Skeletal muscle tissue (tissue), 4 donors: Measurements from ENCODE around the gene ARF1. TPM values are rescaled to one million over a fixed set of nuclear protein-coding genes. Genes with fewer than 3 reads are reported as not detected.

Source experiments
- H3K27ac ChIP-seq: one replicate; pipeline ENCODE4 v1.7.0; 2013; ENCODE audit warnings: mild to moderate bottlenecking, low read depth, low read length, inconsistent platforms
- H3K27me3 ChIP-seq, 3 donors: one replicate each; pipeline ENCODE4 v1.7.0; 2013; ENCODE audit warnings: low read length in 3 of 3; ENCODE audit not compliant: control insufficient read depth in 3 of 3, insufficient read depth in 3 of 3
- H3K36me3 ChIP-seq, 3 donors: one replicate each; pipeline ENCODE4 v1.7.0; 2013; ENCODE audit warnings: low read length in 3 of 3; ENCODE audit not compliant: control insufficient read depth in 3 of 3, insufficient read depth in 3 of 3
- H3K4me1 ChIP-seq, 3 donors: one replicate each; pipeline ENCODE4 v1.7.0; 2013; ENCODE audit warnings: low read length in 3 of 3, mild to moderate bottlenecking in 3 of 3; ENCODE audit not compliant: control insufficient read depth in 3 of 3, insufficient read depth in 3 of 3
- H3K4me3 ChIP-seq, 3 donors: one replicate each; pipeline ENCODE4 v1.7.0; 2013; ENCODE audit warnings: low read length in 3 of 3
- H3K9ac ChIP-seq, 3 donors: one replicate each; pipeline ENCODE4 v1.7.0; 2013; ENCODE audit warnings: low read length in 3 of 3, mild to moderate bottlenecking in 3 of 3, moderate library complexity in 2 of 3, low read depth in 1 of 3
- H3K9me3 ChIP-seq, 3 donors: one replicate each; pipeline ENCODE4 v1.7.0; 2013; ENCODE audit warnings: low read length in 3 of 3; ENCODE audit not compliant: control insufficient read depth in 3 of 3
- total RNA-seq: library from RNA; depleted of rRNA; stranded (reverse); fragments of >200 nt; gene quantifications from one replicate; pipeline ENCODE4 v1.2.3, GENCODE V29; 2014
- donor health status: Osteomylitis.

Gene ARF1
- total RNA-seq, 1 donor from 2014 or later: 101 TPM

- Histone ChIP-seq H3K9me3 (no peaks in the 10 kb centered on the region), H3K4me1 (peaks cover 8 to 11% (median 8%) of the 10 kb centered on the region in 3 donors), H3K9ac (peak overlapping the region in 1 of 3 donors; percentile 25), H3K4me3 (no peak overlapping the region), H3K27ac (no peak overlapping the region), H3K27me3 (peaks cover 20 to 28% (median 26%) of the 10 kb centered on the region in 3 donors), H3K36me3 (no peaks in the 10 kb centered on the region)
Measured at GRCh38 chr1:228077565-228078330, 4.8 kb upstream of the ARF1 start.

DNA sequence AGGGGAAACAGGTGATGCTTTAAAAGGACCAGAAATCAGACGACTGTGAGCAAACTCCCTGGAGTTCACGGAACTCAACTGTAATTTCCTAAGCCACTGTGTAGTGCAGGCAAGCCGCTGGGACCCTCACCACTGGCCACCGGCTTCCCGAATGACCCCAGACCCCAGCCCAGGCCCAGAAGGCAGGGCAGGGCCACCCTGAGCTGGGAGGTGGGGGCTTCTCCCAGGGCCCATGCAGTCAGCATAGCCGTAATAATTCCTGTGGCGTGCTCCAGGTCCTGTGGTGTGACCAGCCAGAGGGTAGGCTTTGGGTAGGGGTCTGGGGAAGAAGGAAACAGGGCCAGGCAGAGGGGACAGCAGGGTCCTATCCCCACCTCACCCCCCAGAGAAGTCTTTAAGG lies 3.5 kb upstream of the ARF1 start:
- Histone ChIP-seq H3K4me3 (no peak overlapping the region), H3K27me3 (peaks cover 15 to 21% (median 16%) of the 10 kb centered on the region in 3 donors), H3K9ac (no peak overlapping the region), H3K9me3 (no peaks in the 10 kb centered on the region), H3K4me1 (peaks cover 14 to 20% (median 15%) of the 10 kb centered on the region in 3 donors), H3K27ac (no peak overlapping the region), H3K36me3 (peaks cover 0 to 4% (median 0%) of the 10 kb centered on the region in 3 donors)

DNA sequence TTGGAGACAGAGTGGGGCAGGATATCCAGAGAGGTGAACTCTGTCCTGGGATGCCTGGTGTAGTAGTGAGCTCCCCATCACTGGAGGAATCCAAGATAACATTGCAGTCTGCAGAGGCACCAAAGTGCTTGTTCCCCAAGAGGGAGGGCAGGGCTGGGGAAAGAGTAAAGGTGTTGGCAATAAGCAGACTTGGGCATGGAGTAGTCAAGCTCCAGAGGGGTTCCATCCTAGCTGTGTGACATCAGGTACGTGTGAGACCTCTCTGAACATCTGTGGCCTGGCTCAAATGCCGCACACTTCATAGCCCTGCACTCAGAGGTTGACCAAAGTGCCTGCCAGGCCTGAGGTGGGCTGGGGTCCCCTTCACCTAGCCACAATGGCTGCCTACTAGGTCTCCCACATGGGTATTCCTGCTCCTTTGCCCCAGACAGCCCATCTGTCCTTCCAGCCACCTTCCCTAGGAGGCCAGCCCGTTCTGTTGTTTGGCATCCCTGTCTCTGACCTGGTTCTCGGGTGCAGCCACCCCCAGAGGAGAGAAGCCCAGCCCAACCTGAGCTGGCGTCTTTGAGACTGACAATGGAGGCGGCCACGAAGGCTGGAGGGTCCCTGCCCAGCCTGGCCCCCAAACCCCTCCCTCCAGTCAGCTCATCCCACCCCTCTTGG lies 2.8 kb upstream of the ARF1 start:
- no peak overlapping the region for H3K27ac ChIP-seq
- peaks cover 0 to 4% (median 0%) of the 10 kb centered on the region in 3 donors for H3K36me3 ChIP-seq
- peaks cover 10 to 17% (median 12%) of the 10 kb centered on the region in 3 donors for H3K27me3 ChIP-seq
- H3K9me3 ChIP-seq: no peaks in the 10 kb centered on the region
- no peak overlapping the region for H3K9ac ChIP-seq
- no peak overlapping the region for H3K4me3 ChIP-seq
- H3K4me1 ChIP-seq: peaks cover 21 to 27% (median 22%) of the 10 kb centered on the region in 3 donors

GRCh38 chr1:228081144-228081543 lies 1.4 kb upstream of the ARF1 start:
- H3K36me3 ChIP-seq: peaks cover 0 to 4% (median 0%) of the 10 kb centered on the region in 3 donors
- peaks cover 0 to 3% (median 0%) of the 10 kb centered on the region in 3 donors for H3K27me3 ChIP-seq
- peak overlapping the region in 2 of 3 donors; percentile 85 to 100 for H3K4me3 ChIP-seq
- peak overlapping the region in 2 of 3 donors; percentile 34 to 98 for H3K9ac ChIP-seq
- no peak overlapping the region for H3K27ac ChIP-seq
- no peaks in the 10 kb centered on the region for H3K9me3 ChIP-seq
- H3K4me1 ChIP-seq: peaks cover 35 to 41% (median 36%) of the 10 kb centered on the region in 3 donors

DNA sequence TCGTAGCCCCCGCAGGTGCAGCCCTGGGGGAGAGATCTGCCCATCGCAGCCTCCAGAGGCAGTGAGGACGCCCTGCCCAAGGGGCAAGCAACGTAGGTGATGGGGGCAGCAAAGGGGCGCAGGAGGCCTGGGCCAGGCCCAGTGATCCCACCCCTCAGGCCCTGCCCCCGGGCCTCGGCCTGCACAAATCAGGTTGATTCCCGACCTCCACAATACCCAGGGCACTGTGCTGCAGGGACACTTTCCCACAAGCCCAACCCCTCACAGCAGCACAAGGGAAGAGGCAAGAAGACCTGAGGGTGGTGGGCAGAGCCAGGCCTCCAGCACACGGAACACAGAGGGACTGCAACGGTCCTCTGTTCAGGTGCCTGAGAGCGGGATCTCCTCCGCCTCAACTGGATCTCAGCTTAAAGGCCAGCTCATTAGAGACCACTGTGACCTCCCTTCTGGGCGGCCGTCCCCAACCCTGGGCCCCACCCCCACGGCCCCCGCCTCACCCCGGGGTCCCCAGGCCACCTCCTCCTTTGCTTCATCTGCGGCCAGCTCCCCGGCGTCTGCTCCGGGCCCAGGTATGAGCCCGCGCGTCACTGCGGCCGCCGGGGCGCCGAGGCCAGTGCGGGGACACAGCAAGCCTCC lies 812 bp upstream of the ARF1 start:
- Histone ChIP-seq H3K4me3 (peak overlapping the region; percentile 85 to 100 (median 87)), H3K36me3 (peaks cover 0 to 4% (median 0%) of the 10 kb centered on the region in 3 donors), H3K9me3 (no peaks in the 10 kb centered on the region), H3K27ac (peak overlapping the region; percentile 40), H3K4me1 (peaks cover 40 to 45% (median 41%) of the 10 kb centered on the region in 3 donors), H3K9ac (peak overlapping the region; percentile 87 to 98 (median 89)), H3K27me3 (no peaks in the 10 kb centered on the region)

DNA sequence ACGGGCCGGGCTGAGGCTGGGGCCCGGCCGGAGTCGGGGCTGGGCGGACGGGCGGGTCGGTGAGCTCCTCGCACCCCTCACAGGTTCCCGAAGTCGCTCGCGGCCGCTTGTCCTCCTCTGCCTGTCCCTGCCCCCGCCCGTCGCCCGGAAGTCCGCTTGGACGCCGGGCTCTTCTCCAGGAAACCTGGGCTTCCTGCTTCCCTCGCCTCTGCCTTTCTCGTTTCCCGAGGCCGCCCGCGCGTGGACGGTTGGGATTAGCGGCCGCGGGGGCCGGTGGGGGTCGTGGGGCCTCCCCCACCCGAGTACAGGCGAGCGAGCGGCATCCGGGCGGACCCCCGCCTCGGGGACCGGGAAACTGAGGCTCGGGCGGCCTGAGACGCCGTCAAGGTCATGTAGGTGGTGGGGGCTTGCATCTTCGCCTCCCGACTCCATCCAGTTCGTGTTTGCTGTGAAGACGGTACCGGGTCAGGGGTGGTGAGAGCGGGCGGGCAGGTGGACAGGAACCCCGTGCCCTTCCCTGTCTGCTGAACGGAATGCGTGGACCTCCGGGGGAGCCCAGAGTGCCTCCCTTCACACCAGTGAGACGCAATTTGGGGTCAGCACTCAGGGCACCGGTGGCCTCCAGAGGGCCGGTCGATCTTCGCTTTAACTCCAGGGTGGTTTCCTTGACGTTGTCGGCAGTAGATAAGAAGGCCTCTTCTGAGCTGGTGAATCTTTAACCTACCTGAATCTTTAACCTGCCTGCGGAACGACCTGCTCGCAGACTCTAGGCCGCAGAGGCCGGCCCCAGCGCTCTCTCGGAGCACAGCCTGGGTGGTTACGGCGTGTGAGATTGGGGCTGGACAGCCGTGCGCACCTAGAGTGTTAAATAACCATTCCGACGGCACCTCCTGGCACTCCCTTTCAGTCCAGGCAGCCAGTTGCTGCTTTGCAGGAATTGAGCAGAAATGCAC lies 686 bp downstream of the ARF1 start:
- H3K27ac ChIP-seq: peak overlapping the region; percentile 95
- peaks cover 0 to 4% (median 0%) of the 10 kb centered on the region in 3 donors for H3K36me3 ChIP-seq
- no peaks in the 10 kb centered on the region for H3K9me3 ChIP-seq
- no peaks in the 10 kb centered on the region for H3K27me3 ChIP-seq
- peak overlapping the region; percentile 85 to 100 (median 100) for H3K4me3 ChIP-seq
- peaks cover 55 to 60% (median 56%) of the 10 kb centered on the region in 3 donors for H3K4me1 ChIP-seq
- H3K9ac ChIP-seq: peak overlapping the region; percentile 90 to 99 (median 98)

DNA sequence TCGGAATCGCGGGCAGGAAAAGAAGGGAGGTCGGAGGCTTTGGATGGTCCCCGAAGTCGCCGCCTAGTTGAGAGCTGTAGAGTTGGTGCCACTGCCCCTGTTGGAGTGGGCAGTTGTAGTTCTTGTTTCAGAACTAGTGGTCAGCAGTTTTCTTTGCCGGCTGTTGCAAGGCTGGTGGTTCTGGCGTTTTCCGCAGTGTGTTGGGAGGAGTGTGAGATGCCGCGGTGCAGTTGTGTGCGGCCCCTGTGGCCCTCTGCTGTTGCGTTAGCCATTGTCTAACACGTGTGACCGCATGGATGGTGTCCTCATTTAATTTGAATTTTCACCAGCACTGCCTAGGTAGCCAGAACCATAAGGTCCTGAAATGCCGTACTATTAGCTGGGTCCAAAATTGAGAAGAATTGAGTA lies 1.4 kb downstream of the ARF1 start:
- no peaks in the 10 kb centered on the region for H3K9me3 ChIP-seq
- peak overlapping the region; percentile 90 to 99 (median 98) for H3K9ac ChIP-seq
- H3K27me3 ChIP-seq: no peaks in the 10 kb centered on the region
- H3K36me3 ChIP-seq: peaks cover 0 to 8% (median 2%) of the 10 kb centered on the region in 3 donors
- H3K27ac ChIP-seq: peak overlapping the region; percentile 95
- peaks cover 62 to 67% (median 63%) of the 10 kb centered on the region in 3 donors for H3K4me1 ChIP-seq
- peak overlapping the region; percentile 85 to 100 (median 100) for H3K4me3 ChIP-seq

DNA sequence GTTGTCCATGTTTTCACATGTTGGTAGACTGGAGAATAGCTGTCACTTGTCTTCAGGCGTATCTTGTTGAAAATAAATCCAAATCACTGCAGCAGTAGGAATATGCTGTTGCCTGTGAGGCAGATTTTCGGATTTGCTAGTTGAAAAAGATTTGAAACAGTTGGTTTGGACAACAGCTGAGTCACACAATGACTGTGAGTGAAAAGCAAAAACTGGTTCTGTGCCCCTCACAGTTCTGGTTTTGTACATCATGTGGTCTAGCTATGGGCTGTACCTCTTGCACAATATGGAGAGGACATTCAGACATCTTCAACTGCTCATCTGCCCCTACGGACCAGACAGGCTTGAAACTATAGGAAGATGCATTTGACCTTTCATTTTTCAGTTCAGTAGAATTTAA lies 1.8 kb downstream of the ARF1 start:
- peak overlapping the region; percentile 95 for H3K27ac ChIP-seq
- H3K4me3 ChIP-seq: peak overlapping the region; percentile 85 to 100 (median 100)
- no peaks in the 10 kb centered on the region for H3K9me3 ChIP-seq
- peaks cover 67 to 71% (median 67%) of the 10 kb centered on the region in 3 donors for H3K4me1 ChIP-seq
- H3K36me3 ChIP-seq: peaks cover 0 to 8% (median 3%) of the 10 kb centered on the region in 3 donors
- peak overlapping the region; percentile 90 to 99 (median 98) for H3K9ac ChIP-seq
- no peaks in the 10 kb centered on the region for H3K27me3 ChIP-seq

DNA sequence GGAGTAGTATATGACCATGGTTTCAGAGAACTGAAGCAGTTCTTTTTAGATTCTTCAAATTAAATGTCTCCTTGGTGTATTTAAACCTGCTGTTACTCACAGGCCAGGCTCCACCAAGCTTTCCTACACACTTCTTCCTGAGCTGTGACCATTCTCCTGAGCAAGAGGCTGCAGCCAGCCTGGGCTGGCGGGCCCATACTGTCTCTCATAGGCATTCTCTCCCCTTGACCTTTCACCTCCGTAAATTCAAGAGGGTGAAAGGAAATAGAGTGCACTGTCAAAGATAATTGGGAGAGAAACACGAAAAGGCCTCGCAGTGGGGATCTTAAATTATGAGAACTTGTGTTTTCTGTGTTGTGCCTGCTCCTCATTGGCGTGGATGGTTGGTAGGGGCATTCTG lies 2.3 kb downstream of the ARF1 start:
- Histone ChIP-seq H3K36me3 (peaks cover 1 to 8% (median 3%) of the 10 kb centered on the region in 3 donors), H3K9me3 (no peaks in the 10 kb centered on the region), H3K4me3 (peak overlapping the region; percentile 54 to 100 (median 85)), H3K9ac (peak overlapping the region in 1 of 3 donors; percentile 98), H3K27me3 (no peaks in the 10 kb centered on the region), H3K4me1 (peaks cover 71 to 76% (median 72%) of the 10 kb centered on the region in 3 donors), H3K27ac (peak overlapping the region; percentile 95)
